Endometrial microvascular endothelial cells (primary cell): ENCODE data around the gene ALDH7A1. TPM values are rescaled to one million over a fixed set of nuclear protein-coding genes. Genes with fewer than 3 reads are reported as not detected.
"Not testable (repeated sequence)": the region's sequence is repeated elsewhere in the genome, so short reads cannot be mapped to it uniquely, and the experiment has no call there.

Source experiments
- in situ Hi-C: cut with HindIII; loops from 2 replicates; pipeline ENCODE4 v1.10.0; 2017; ENCODE audit warnings: low sequenced_read_pairs, low pct_unique_long_range_greater_than_20kb; ENCODE audit errors: inconsistent ontology term
- total RNA-seq: library from RNA; depleted of rRNA; stranded (reverse); fragments of >200 nt; gene quantifications from one replicate; pipeline ENCODE4 v1.2.3, GENCODE V29; 2015; ENCODE audit errors: inconsistent ontology term

Gene ALDH7A1
- total RNA-seq, result 9.9 TPM

GRCh38 chr5:126594748-126595485 lies at the start of gene ALDH7A1:
TSS of gene ALDH7A1 (minus strand) at chr5:126595219. CDS start at chr5:126595198, 21 bp downstream.
- in situ Hi-C loops, result no loop called here

- in situ Hi-C loops, result no loop called here
Measured at GRCh38 chr5:126641387-126641786, 46.4 kb upstream of the ALDH7A1 start.

GRCh38 chr5:126640866-126641265 lies 45.8 kb upstream of the ALDH7A1 start:
- in situ Hi-C loops, result no loop called here

GRCh38 chr5:126636956-126637355 lies 41.9 kb upstream of the ALDH7A1 start:
- in situ Hi-C loops, result no loop called here

- in situ Hi-C loops, result no loop called here
Measured at GRCh38 chr5:126635585-126635984, 40.6 kb upstream of the ALDH7A1 start.

GRCh38 chr5:126633552-126633951 lies 38.5 kb upstream of the ALDH7A1 start:
- in situ Hi-C loops, result no loop called here

- in situ Hi-C loops, result no loop called here
Measured at GRCh38 chr5:126631920-126632319, 36.9 kb upstream of the ALDH7A1 start.

- in situ Hi-C loops, result no loop called here
Measured at GRCh38 chr5:126628102-126628501, 33.1 kb upstream of the ALDH7A1 start.

- in situ Hi-C loops, result no loop called here
Measured at GRCh38 chr5:126624534-126624933, 29.5 kb upstream of the ALDH7A1 start.

GRCh38 chr5:126619781-126620180 lies 24.8 kb upstream of the ALDH7A1 start:
- in situ Hi-C loops, result no loop called here

GRCh38 chr5:126617603-126618002 lies 22.6 kb upstream of the ALDH7A1 start:
- in situ Hi-C loops, result not testable (repeated sequence)

- in situ Hi-C loops, result no loop called here
Measured at GRCh38 chr5:126615286-126615685, 20.3 kb upstream of the ALDH7A1 start.

GRCh38 chr5:126613941-126614592 lies 19.0 kb upstream of the ALDH7A1 start:
- in situ Hi-C loops, result no loop called here

GRCh38 chr5:126610616-126611015 lies 15.6 kb upstream of the ALDH7A1 start:
- in situ Hi-C loops, result no loop called here

GRCh38 chr5:126610160-126610559 lies 15.1 kb upstream of the ALDH7A1 start:
- in situ Hi-C loops, result no loop called here

- in situ Hi-C loops, result no loop called here
Measured at GRCh38 chr5:126605525-126605924, 10.5 kb upstream of the ALDH7A1 start.

- in situ Hi-C loops, result no loop called here
Measured at GRCh38 chr5:126603402-126603991, 8.5 kb upstream of the ALDH7A1 start.

GRCh38 chr5:126600631-126601511 lies 5.9 kb upstream of the ALDH7A1 start, which contains the start of gene PHAX:
TSS of gene PHAX (plus strand) at chr5:126600947. CDS start at chr5:126600963, 16 bp downstream.
- in situ Hi-C loops, result no loop called here
